IMR-90 (cell line): ENCODE results near the gene OR2V2. TPM values are rescaled to one million over a fixed set of nuclear protein-coding genes. Genes with fewer than 3 reads are reported as not detected.

Experiments
- ATAC-seq: fragments of 200-7000 bp; cut with Tn5 transposase; 2 replicates; pipeline ENCODE4 v1.9.1; 2020; ENCODE audit warnings: low read depth, mild to moderate bottlenecking, moderate library complexity
- BruUV-seq: library from RNA; stranded (reverse); fragments of 400-500 nt; replicated peaks from 2 replicates; lab custom pipeline; 2021; lab: Mats Ljungman, UMichigan
- CTCF ChIA-PET: fragments of 300-600 bp; formaldehyde crosslinking; extraction: SDS; loops from one replicate; lab custom pipeline; 2021; ENCODE audit warnings: antibody characterized with exemption; lab: Yijun Ruan, JAX
- POLR2A ChIA-PET: fragments of 300-600 bp; sonication (Branson Sonifier 250); formaldehyde crosslinking; loops from one replicate; lab custom pipeline; 2022; ENCODE audit warnings: antibody characterized with exemption; ENCODE audit not compliant: unreplicated experiment; lab: Charles Lee
- DNase-seq: peaks from one replicate; pipeline ENCODE4 v3.0.0; 2013
- H2AFZ ChIP-seq: replicated peaks from 2 replicates; pipeline ENCODE3; 2013; ENCODE audit warnings: low read length, mild to moderate bottlenecking; ENCODE audit not compliant: poor library complexity
- H2AK5ac ChIP-seq: 2 replicates; pipeline ENCODE4 v1.6.1; 2013; ENCODE audit warnings: low read depth, low read length, inconsistent platforms
- H2AK9ac ChIP-seq: replicated peaks from 2 replicates; pipeline ENCODE3; 2013; ENCODE audit warnings: mild to moderate bottlenecking, low read depth, low read length, moderate library complexity; ENCODE audit not compliant: poor library complexity
- H2BK120ac ChIP-seq: 2 replicates; pipeline ENCODE4 v1.6.1; 2013; ENCODE audit warnings: low read depth, low read length, inconsistent platforms
- H2BK15ac ChIP-seq: 3 replicates; pipeline ENCODE4 v1.6.1; 2013; ENCODE audit warnings: low read depth, low read length, inconsistent platforms
- H2BK20ac ChIP-seq: 2 replicates; pipeline ENCODE4 v1.6.1; 2013; ENCODE audit warnings: low read depth, mild to moderate bottlenecking, inconsistent platforms, low read length, moderate library complexity
- H2BK5ac ChIP-seq: 2 replicates; pipeline ENCODE4 v1.6.1; 2013; ENCODE audit warnings: mild to moderate bottlenecking, low read depth, low read length, inconsistent platforms; ENCODE audit not compliant: poor library complexity, severe bottlenecking
- H3K14ac ChIP-seq: replicated peaks from 2 replicates; pipeline ENCODE4 v1.6.1; 2013; ENCODE audit warnings: low read depth, low read length, inconsistent platforms
- H3K18ac ChIP-seq: 2 replicates; pipeline ENCODE4 v1.6.1; 2013; ENCODE audit warnings: low read depth, low read length, control low read depth
- H3K23ac ChIP-seq: 2 replicates; pipeline ENCODE4 v1.6.1; 2013; ENCODE audit warnings: low read depth, low read length, inconsistent platforms
- H3K27ac ChIP-seq: 2 replicates; pipeline ENCODE4 v1.5.1; 2013; ENCODE audit warnings: mild to moderate bottlenecking, control low read depth, low read length; ENCODE audit not compliant: insufficient read depth
- H3K27me3 ChIP-seq: 2 replicates; pipeline ENCODE4 v1.6.1; 2013; ENCODE audit warnings: low read length; ENCODE audit not compliant: control insufficient read depth, insufficient read depth
- H3K36me3 ChIP-seq: 2 replicates; pipeline ENCODE4 v1.6.1; 2013; ENCODE audit warnings: low read length, mixed read lengths; ENCODE audit not compliant: control insufficient read depth, insufficient read depth
- H3K4ac ChIP-seq: 2 replicates; pipeline ENCODE4 v1.6.1; 2013; ENCODE audit warnings: low read depth, low read length, inconsistent platforms
- H3K4me1 ChIP-seq: 2 replicates; pipeline ENCODE4 v1.6.1; 2013; ENCODE audit warnings: low read length, mixed read lengths; ENCODE audit not compliant: control insufficient read depth, insufficient read depth
- H3K4me2 ChIP-seq: 2 replicates; pipeline ENCODE4 v1.6.1; 2013; ENCODE audit warnings: low read depth, mild to moderate bottlenecking, control low read depth, low read length, moderate library complexity
- H3K4me3 ChIP-seq: 2 replicates; pipeline ENCODE4 v1.5.1; 2013; ENCODE audit warnings: low read depth, mild to moderate bottlenecking, control low read depth, low read length, moderate library complexity; ENCODE audit not compliant: insufficient read depth
- H3K56ac ChIP-seq: 2 replicates; pipeline ENCODE4 v1.6.1; 2013; ENCODE audit warnings: low read length, inconsistent platforms; ENCODE audit not compliant: insufficient read depth; ENCODE audit errors: extremely low read depth
- H3K79me1 ChIP-seq, 2 experiments: 2 replicates each; pipeline ENCODE4 v1.6.1; 2013; ENCODE audit warnings: low read length in 2 of 2, inconsistent platforms in 1 of 2, low read depth in 1 of 2
- H3K9ac ChIP-seq: 2 replicates; pipeline ENCODE4 v1.6.1; 2013; ENCODE audit warnings: low read depth, low read length, control low read depth
- H3K9me1 ChIP-seq: 2 replicates; pipeline ENCODE4 v1.6.1; 2013; ENCODE audit warnings: low read length, inconsistent platforms; ENCODE audit not compliant: insufficient read depth
- H3K9me3 ChIP-seq: 2 replicates; pipeline ENCODE4 v1.6.1; 2013; ENCODE audit warnings: low read length; ENCODE audit not compliant: control insufficient read depth, insufficient read depth
- H4K20me1 ChIP-seq: 2 replicates; pipeline ENCODE4 v1.6.1; 2013; ENCODE audit warnings: low read length, inconsistent platforms; ENCODE audit not compliant: insufficient read depth
- H4K5ac ChIP-seq: 2 replicates; pipeline ENCODE4 v1.6.1; 2013; ENCODE audit warnings: mild to moderate bottlenecking, low read depth, low read length, control low read depth
- H4K8ac ChIP-seq, 2 experiments: 2 replicates each; pipeline ENCODE4 v1.6.1; 2013; ENCODE audit warnings: low read depth in 2 of 2, low read length in 2 of 2, control low read depth in 1 of 2, inconsistent platforms in 1 of 2
- H4K91ac ChIP-seq: 2 replicates; pipeline ENCODE4 v1.6.1; 2013; ENCODE audit warnings: low read depth, low read length, inconsistent platforms; ENCODE audit not compliant: insufficient read depth
- BHLHE40 ChIP-seq: fragments of 150-350 bp; IDR thresholded peaks from 2 replicates; pipeline ENCODE4 v1.6.1; 2016; ENCODE audit warnings: mild to moderate bottlenecking, low read depth, low read length
- MAFK ChIP-seq: IDR thresholded peaks from 2 replicates; pipeline ENCODE4 v1.6.1; 2012; ENCODE audit warnings: low read depth, low read length, improper control_type of control experiment
- NFE2L2 ChIP-seq: fragments of 150-350 bp; IDR thresholded peaks from 2 replicates; pipeline ENCODE4 v1.6.1; 2016; ENCODE audit warnings: low read depth, mild to moderate bottlenecking, low read length
- POLR2A ChIP-seq: IDR thresholded peaks from 2 replicates; pipeline ENCODE4 v1.6.1; 2012; ENCODE audit warnings: mild to moderate bottlenecking, low read depth, low read length
- WGBS, 2 experiments: methylation state at CpG; one replicate each; pipeline versions ENCODE4 v1.1.5 to v1.1.7; 2013; ENCODE audit warnings: missing lambda C conversion rate in 2 of 2; ENCODE audit not compliant: insufficient read length in 1 of 2; ENCODE audit errors: extremely low coverage in 2 of 2; 5-methylcytosine and 5-hydroxymethylcytosine counted together
- dilution Hi-C: fragments of 300-500 bp; cut with HindIII; formaldehyde crosslinking; loops from one replicate; pipeline ENCODE4 v1.14.3; 2018; ENCODE audit warnings: low sequenced_read_pairs; ENCODE audit not compliant: unreplicated experiment
- in situ Hi-C: fragments of 300-500 bp; cut with MboI; formaldehyde crosslinking; loops from 3 replicates; pipeline ENCODE4 v1.14.3; 2019; ENCODE audit warnings: low sequenced_read_pairs, inconsistent platforms, mixed read lengths
- intact Hi-C: fragments of 100-400 bp; cut with micrococcal nuclease; formaldehyde crosslinking; loops from 2 replicates; pipeline ENCODE4 v1.10.0; 2022
- polyA plus RNA-seq, 3 experiments: library from polyadenylated mRNA; depleted of rRNA; stranded (reverse); fragments of >200 nt; gene quantifications; 2 replicates each; pipeline ENCODE4 v1.2.3, GENCODE V29; 2012; ENCODE audit warnings: low replicate concordance in 1 of 3
- total RNA-seq: library from RNA; depleted of rRNA; stranded (reverse); fragments of >200 nt; gene quantifications from 2 replicates; pipeline ENCODE4 v1.2.3, GENCODE V29; 2012

The OR2V2 gene
- total and polyA plus RNA-seq, 2 of the 4 experiments (the other 2 are of a cell fraction) = not detected

- intact Hi-C loops = no loop called here
- 40% methylated on average over 2 of the region's 3 CpGs; no CpG with 5 or more reads in 1 of the 2 experiments for WGBS, 2 experiments
- dilution Hi-C loops = no loop called here
- Histone ChIP-seq H2AFZ (no peak overlapping the region), H4K8ac (no peak overlapping the region), H3K18ac (no peak overlapping the region), H3K27me3 (peaks cover 2% of the 10 kb centered on the region; the same call in 1 of the 2 replicates), H3K36me3 (no peaks in the 10 kb centered on the region), H3K4ac (no peak overlapping the region), H3K56ac (no peak overlapping the region), H3K4me3 (no peak overlapping the region), H2BK15ac (no peak overlapping the region), H3K9me3 (peaks cover 3% of the 10 kb centered on the region; the same call in 1 of the 2 replicates), H3K4me1 (no peaks in the 10 kb centered on the region), H3K27ac (no peak overlapping the region), H2AK9ac (no peak overlapping the region), H4K5ac (no peak overlapping the region), H2AK5ac (no peak overlapping the region), H3K79me1 (no peaks in the 10 kb centered on the region), H3K9me1 (no peaks in the 10 kb centered on the region), H4K20me1 (no peaks in the 10 kb centered on the region), H3K14ac (no peak overlapping the region), H3K4me2 (no peak overlapping the region), H2BK5ac (no peak overlapping the region), H3K9ac (no peak overlapping the region), H3K23ac (no peak overlapping the region), H2BK20ac (no peak overlapping the region), H4K91ac (no peak overlapping the region), H2BK120ac (no peak overlapping the region)
- ATAC-seq (no peak), DNase-seq (no peak)
- ChIA-PET CTCF (no interaction called here), POLR2A (no interaction called here)
- in situ Hi-C loops = no loop called here
- no TSS peak for BruUV-seq
- TF ChIP-seq POLR2A (no peak), NFE2L2 (no peak), BHLHE40 (no peak), MAFK (no peak)
These were observed 22.9 kb upstream of the OR2V2 start for GRCh38 chr5:181124526-181124925.
